Bronchial epithelial cell (primary cell): ENCODE data around the gene DOK7. TPM values are rescaled to one million over a fixed set of nuclear protein-coding genes. Genes with fewer than 3 reads are reported as not detected.

Experiments
- DNase-seq: peaks from one replicate; pipeline ENCODE4 v3.0.0-alpha.2; 2010; ENCODE audit warnings: low read depth
- FAIRE-seq: peaks from 2 replicates; lab custom pipeline; 2011; peaks lifted over from hg19 to GRCh38; lab: Jason Lieb, UNC
- H3K27me3 ChIP-seq: 2 replicates; pipeline ENCODE4 v1.5.1; 2011; ENCODE audit warnings: low read length; ENCODE audit not compliant: control insufficient read depth, insufficient read depth
- H3K36me3 ChIP-seq: 2 replicates; pipeline ENCODE4 v1.5.1; 2011; ENCODE audit warnings: low read length; ENCODE audit not compliant: control insufficient read depth, insufficient read depth
- H3K4me3 ChIP-seq: 2 replicates; pipeline ENCODE4 v1.5.1; 2011; ENCODE audit warnings: mild to moderate bottlenecking, low read depth, low read length, control low read depth
- CTCF ChIP-seq: IDR thresholded peaks from 2 replicates; pipeline ENCODE4 v1.5.1; 2011; ENCODE audit warnings: mild to moderate bottlenecking, moderate library complexity, low read length, control low read depth, inconsistent platforms; ENCODE audit not compliant: insufficient read depth, severe bottlenecking
- total RNA-seq: library from RNA; depleted of rRNA; stranded (reverse); fragments of >200 nt; gene quantifications from 2 replicates; pipeline ENCODE4 v1.2.1, GENCODE V29; 2014

DOK7 gene
- 1.0 and 4.2 TPM in 2 replicates for total RNA-seq

GRCh38 chr4:3462790-3463415, at the start of gene DOK7:
Gene DOK7 (plus strand): TSS chr4:3463306. CDS start chr4:3463376, 70 bp downstream.
- FAIRE-seq (no peak), DNase-seq (no peak)
- Histone ChIP-seq H3K36me3 (no peaks in the 10 kb centered on the region), H3K27me3 (peaks cover 36% of the 10 kb centered on the region), H3K4me3 (no peak within 1 kb of the TSS)
- TF ChIP-seq CTCF: no peak

GRCh38 chr4:3413675-3414420, 49.3 kb upstream of the DOK7 start:
- no peak for TF ChIP-seq CTCF
- H3K36me3 ChIP-seq: peaks cover 53% of the 10 kb centered on the region
- FAIRE-seq: no peak
- no peaks in the 10 kb centered on the region for H3K27me3 ChIP-seq
- DNase-seq: no peak
- H3K4me3 ChIP-seq: no peak overlapping the region

GRCh38 chr4:3414421-3415279, 48.5 kb upstream of the DOK7 start:
- no peak for TF ChIP-seq CTCF
- no peak overlapping the region for H3K4me3 ChIP-seq
- H3K27me3 ChIP-seq: no peaks in the 10 kb centered on the region
- H3K36me3 ChIP-seq: peaks cover 51% of the 10 kb centered on the region
- DNase-seq: no peak
- peak; percentile 23 for FAIRE-seq

- no peak overlapping the region for H3K4me3 ChIP-seq
- peaks cover 57% of the 10 kb centered on the region for H3K36me3 ChIP-seq
- no peaks in the 10 kb centered on the region for H3K27me3 ChIP-seq
- FAIRE-seq: no peak
- TF ChIP-seq CTCF: no peak
- no peak for DNase-seq
Measured at GRCh38 chr4:3415471-3416141, 47.5 kb upstream of the DOK7 start.

- TF ChIP-seq CTCF: no peak
- FAIRE-seq: no peak
- no peak overlapping the region for H3K4me3 ChIP-seq
- H3K27me3 ChIP-seq: no peaks in the 10 kb centered on the region
- peaks cover 60% of the 10 kb centered on the region for H3K36me3 ChIP-seq
- DNase-seq: no peak
Measured at GRCh38 chr4:3416270-3416669, 46.8 kb upstream of the DOK7 start.
